Forelimb muscle (tissue), 1 donor: Measurements from ENCODE around the gene WNT9B. TPM values are rescaled to one million over a fixed set of nuclear protein-coding genes. Genes with fewer than 3 reads are reported as not detected.

Source experiments
- DNase-seq: peaks from one replicate; pipeline ENCODE4 v3.0.0-alpha.2; 2013; ENCODE audit warnings: low read depth
- polyA plus RNA-seq: library from polyadenylated mRNA; unstranded; fragments of 120-200 nt; gene quantifications from one replicate; pipeline ENCODE4 v1.2.1, GENCODE V29; 2013; ENCODE audit not compliant: insufficient read length

WNT9B gene
- polyA plus RNA-seq, 1 donor: 0.06 TPM

DNA sequence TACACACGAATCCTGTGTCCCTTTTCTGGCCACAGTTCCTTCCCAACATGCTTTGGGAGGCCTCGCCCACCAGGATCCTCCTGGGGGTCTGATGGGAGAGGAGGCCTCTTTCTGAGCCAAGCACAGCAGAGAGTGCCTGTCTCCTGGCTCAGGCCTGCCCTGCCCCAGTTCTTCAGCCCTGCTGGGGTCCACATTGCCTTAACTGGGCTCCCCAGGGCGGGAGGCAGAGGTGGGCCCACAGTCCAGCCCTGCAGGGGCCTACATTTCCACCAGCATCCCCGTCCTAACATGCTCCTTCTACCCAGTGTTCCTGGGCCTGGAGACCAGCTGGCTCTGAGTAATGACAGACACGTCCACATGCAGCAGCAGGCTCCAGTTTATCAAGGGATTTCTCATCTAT is 29.6 kb downstream of the WNT9B start:
- no peak for DNase-seq

DNA sequence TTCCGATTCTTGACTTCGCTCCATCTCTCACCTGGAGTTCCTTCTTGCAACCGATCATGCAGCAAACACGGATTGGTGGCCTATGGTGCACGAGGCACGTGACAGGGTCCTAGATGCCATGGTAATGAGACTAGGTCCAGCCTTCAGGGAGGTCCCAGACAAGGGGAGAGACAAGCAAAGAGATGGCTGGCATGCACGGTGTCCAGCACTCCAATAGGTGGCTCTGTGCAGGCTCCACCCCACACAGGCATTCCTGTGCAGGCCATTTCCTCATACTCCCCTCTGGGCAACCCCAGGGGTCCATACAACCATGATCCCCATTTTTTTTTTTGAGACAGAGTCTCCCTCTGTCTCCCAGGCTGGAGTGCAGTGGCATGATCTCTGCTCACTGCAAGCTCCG is 31.3 kb downstream of the WNT9B start:
- no peak for DNase-seq

DNA sequence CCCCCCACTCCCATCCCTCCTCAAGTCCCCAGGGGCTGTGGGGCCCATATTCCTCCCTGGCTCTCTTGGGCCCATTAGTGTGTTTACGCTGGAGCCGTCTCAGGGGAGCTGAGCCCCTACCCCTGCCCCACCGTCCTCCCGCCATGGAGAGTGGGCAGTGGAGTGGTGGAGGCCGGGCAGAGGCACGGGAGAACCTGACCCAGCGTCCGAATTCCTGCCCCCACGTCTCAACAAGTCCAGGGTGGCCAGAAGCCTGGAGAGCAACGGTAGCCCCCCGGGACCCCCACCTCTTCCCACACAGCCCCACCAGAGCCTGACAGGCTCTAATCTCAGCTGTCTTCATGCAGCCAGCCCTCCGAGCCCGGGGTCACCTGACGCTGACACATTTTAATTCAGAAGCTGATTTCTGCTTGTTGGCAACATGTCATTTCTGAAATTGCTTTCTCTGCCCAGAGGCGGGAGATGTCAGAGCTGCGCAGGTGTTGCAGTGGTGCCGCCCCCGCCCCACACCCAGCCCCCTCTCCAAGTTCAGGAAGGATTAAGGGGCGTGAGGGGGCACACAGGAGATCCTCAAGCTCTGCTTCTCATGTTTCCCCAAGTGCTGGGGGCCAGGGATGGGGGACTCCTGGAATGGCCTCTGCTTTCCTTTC is 32.6 kb downstream of the WNT9B start:
- no peak for DNase-seq

DNA sequence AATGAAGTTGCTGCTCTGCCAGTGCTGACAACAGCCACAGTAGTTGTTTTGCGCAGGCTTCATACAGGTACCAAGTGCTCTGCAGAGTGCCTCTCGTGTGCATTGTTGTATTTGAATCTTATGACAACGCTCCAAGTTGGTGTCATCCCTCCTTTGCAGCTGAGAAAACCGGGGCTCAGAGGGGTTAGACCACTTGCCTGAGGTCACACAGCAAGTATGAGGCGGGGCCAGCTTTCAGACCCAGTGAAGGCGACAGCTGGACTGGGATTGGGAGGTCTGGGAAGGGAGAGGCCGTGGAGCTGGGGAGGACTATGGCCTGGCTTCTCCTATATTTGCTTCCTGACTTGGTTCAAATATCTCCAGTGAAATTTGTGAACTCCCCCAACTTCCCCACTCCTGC is 33.2 kb downstream of the WNT9B start:
- DNase-seq: no peak

DNA sequence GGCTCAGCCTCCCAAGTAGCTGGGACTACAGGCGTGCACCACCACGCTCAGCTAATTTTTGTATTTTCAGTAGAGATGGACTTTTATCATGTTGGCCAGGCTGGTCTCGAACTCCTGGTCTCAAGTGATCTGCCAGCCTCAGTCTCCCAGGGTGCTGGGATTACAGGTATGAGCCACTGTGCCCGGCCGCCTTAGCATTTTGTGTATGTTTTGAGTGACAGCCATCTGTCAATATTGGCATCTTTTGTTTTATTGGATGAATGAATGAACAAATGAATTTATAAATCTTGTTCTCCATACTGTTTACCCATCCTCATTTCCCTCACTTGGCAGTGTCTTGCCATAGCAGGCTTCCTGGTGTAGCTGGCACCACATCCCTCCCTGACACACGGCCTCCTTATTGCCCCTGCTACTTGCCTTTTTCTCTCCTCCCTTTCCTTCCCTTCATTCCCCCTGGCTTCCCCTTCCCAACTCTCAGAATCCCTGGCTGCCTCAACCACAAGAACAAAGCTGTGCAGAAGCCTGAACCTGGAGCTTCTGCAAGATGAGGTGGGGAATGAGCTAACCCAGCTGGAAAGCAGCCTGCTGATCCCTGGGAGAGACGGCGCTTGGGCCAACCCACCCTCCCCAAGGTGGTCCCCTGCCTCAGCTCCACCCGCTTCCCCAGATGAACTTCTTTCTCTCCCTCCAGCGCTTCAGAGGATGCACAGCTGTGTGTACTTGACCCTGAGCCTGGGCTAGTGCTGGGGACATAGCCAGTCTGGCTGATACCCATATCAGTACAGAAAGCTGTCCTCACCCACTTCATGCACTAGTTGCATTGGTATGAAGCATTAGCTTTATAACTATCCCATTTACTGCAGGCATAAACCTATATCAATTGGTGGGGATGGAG is 34.3 kb downstream of the WNT9B start:
- DNase-seq: no peak

DNA sequence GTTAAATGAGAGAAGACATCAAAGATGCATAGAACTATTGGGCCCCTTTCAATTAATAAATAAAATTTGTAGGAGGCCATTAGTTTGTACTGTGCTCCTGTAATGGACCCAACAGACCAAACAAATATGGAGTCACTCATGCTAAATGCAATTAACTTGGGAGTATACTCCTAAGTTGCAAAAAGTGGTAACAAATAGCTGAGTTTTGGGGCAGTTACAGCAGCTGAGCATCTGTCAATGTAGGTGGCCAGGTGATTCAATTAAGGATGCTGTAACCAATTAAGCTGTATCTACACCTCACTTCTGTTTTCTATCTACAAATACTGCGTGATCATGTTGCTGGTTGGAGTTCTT is 34.9 kb downstream of the WNT9B start:
- DNase-seq: no peak

DNA sequence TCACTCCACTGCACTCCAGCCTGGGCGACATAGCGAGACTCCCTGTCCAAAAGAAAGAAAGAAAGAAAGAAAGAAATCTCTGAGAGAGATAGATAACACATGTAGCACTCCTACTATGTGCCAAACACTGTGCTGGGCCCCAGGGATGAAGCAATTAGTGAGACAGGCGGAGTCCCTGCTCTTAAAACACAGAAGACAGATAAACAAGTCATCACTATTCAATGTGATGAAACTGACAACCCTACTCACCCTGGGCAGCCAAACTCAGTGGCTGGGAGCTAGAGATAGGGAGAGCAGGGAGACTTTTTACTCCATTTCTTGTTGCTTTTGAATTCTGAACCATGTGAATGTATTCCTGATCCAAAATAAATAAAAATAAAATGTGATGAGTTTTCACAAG is 36.3 kb downstream of the WNT9B start:
- no peak for DNase-seq

DNA sequence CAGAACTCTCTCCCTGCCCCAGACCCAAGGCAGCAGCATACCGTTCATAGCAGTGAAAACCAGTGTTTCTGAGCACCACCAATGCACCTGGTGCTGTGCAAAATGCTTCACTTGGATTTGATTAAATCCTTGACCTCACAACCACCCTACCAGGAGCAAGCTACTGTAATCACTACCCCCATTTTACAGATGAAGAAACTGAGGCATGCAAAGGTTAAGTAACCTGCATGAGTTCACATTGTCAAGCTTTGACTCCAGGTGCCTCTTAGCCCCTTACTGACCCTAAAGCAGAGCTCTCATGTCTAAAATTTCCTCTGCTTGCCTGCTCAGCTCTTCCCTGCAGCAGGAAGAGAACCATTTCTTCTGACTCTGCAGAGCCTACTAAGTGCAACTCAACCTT is 37.3 kb downstream of the WNT9B start:
- DNase-seq: no peak

DNA sequence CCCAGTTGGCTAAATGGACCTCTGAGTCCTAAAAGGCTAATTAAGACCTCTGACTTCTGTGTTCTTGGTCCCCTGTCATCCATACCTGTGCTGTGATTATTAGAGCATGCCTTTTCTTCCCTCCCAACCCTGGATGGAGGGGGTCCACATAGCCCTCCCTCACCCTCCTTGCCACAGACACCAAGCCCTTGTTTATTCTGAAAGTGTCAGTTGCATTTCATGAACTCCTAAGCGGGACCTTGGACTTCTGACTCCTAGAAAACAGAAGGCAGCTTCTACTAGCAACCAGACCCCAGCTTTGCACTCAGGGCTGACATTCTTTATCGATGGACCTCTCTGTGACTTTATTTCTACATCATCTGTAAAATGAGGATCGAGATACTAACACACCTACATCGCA is 38.1 kb downstream of the WNT9B start:
- no peak for DNase-seq

DNA sequence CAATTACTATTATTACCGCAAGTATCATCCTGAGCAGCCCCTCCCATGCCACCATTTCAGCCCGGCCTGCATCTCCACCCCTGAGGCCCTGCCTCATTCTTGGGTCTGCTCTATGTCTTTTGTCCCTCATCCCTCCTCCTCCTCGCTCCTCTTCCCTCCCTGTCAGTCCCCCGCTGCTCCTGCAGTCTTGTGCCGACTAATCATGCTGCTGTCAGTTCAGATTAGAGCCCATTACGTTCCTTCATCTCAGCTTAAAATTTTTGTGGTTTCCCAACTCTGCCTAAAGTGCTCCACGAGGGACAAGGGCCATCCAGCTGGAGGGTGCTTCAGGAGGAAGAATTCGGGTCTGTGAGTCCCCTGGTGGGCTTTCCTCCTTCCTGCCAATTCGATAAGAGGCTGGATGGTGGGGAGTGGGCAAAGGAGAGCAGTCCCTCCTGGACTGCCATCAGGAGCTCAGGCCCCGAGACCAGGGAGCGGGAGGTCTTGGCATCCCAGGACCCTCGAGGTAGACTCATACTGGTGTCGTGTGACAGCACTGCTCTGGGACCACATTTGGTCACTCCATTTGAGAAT is 38.7 kb downstream of the WNT9B start:
- no peak for DNase-seq

DNA sequence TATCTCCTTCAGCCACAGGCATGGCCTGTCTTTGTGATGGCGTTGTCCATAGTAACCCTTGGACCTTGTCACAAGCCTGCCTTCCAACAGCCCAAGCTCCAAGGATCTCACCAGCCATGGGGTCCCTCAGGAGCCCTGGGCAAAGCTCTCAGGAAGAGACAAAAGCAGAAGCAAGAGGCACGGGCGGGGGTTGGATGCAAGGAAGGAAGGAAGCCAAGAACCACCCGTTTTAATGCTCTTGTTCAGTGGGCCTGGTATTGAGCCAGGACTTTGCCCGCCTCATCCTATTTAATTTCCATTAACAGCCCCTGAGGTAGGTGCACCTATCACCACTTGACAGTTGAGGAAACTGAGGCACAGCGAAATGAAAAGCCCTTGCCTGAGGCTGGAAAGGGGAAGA is 39.3 kb downstream of the WNT9B start:
- no peak for DNase-seq

DNA sequence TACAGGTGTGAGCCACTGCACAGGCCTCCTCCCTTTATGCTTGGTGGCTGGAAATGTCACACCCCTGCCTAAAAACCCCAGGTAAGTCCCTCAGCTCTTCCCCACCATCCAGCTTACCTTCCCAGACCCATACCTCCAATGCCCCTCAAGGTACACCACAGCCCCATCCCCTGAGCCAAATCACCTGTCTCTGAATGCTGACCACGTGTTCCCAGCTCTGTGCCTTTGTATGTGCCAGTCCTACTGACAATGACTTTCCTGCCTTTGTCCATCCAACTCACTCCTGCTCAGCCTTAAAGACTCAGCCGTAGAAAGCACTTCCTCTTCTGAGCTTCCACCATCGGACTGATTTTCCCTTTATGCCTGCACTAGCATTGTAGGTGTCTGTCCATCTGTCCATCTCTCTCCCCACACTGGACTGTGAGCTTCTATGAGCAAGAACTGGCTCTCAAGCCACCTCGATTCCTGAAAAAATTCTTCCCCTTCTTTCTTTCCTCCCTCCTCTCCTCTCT is 40.9 kb downstream of the WNT9B start:
- DNase-seq: no peak

DNA sequence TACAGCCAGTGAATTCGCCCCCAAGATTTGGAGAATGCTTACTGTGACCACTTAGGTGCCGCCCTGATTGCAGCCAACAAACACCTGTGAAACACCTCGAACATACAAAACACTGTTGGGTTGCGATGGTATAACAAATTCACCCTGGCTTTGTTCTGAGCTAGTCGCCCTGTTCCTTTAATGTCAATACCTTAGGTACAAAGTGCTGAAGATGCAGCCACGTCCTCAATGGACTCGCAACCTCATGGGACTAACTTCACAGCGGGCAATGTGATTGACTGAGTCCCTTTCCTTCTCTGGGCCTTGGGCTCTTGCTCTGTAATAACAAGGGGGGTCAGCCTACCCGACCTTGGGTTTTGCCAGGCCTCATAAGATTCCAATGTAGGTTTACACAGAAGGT is 42.6 kb downstream of the WNT9B start:
- DNase-seq: no peak

DNA sequence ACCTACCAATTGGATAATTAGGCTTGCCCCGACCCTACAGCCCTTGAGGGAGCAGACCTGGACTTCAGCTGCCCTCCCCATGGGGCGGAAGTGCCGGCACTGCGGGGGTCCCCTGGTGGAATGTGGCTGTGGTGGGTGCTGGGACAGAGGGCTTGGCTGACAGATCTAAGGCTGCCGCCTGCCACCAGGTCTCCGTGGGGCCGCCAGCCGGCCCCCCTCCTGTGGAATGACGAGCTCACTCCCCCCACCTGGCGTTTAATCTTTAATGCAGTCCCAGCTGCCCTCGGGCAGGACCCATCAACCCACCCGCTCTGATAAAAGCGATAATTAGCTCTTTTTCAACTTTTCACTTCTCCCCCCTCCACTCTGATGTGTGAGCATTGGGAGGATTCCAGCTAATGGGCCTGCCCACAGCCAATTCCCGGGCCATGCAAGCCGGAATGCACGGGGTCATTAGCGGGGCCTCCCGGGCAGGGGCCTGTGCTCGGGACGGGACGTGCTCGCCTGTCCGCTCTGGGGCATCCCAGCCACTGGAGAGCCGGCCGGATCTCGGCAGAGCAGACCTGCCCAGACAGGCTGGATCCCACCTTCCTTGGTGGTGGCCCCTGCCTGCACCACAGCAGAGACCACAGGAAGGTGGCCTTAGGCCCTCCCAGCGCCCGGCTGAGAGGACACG is 43.2 kb downstream of the WNT9B start:
- DNase-seq: no peak

DNA sequence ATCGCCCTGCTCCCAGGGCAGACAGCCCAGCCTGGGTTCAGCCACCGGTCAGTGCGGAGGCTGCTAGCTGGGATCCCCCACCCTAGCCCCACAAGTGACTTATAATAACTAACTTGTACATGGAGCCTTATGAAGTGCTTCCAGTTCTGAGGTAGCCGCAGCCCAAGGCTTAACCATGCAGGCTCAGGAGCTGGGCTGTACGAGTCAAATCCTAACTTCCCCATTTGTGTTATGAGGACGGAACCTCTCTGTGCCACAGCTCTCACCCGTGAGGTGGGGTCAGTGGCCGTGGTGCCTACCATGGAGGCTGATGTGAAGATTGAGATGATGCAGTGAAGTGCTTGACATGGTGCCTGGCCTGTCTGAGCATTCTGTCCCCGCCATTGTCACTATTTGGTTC is 43.8 kb downstream of the WNT9B start:
- DNase-seq: no peak

DNA sequence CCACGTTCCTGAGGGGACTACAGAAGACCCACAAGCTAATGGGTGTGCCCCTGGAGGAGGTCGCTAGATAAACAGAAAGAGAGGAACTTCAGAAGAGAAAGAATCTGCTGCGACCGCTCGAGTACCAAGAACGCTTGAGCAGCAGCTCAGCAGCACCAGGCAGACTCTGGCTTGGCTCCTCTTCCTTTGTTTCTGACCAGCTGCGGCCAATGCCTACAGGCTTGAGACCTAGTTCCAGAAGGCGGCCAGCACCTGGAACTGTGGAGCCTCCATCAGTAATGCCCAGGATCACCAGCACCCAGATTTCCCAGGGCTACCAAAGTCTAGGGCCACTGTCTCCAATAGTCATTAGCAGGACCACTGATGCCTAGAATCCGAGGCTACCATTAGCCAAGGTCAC is 45.6 kb downstream of the WNT9B start:
- no peak for DNase-seq

DNA sequence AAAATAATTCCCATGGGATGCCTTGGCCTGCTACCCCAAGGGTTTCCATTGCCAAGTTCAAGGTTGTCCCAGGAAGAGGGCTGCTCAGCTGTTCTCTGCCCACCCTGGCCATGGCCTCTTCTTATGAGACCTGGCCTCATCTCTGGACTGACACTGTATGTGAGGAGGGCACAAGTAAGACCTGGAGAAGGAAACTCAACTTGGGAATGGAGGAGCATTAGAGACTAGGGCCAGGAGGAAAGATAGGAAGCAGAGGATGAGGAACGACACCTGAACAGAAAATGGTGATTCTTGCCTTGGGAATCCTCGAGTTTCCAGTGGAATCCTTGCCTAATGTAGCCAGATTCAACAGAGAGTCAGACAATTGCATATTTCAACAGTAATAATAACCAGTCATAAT is 47.0 kb downstream of the WNT9B start:
- no peak for DNase-seq

DNA sequence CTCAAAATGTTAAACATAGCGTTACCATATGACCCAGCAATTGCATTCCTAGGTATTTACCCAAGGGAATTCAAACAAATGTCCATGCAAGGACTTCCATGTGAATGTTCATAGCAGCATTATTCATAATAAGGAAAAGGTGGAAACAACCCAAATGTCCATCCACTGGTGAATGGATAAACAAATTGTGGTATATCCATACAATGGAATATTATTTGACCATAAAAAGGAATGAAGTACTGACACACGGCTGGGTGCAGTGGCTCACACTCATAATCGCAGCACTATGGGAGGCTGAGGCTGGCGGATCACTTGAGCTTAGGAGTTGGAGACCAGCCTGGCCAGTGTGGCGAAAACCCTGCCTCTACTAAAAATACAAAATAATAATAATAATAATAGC is 47.5 kb downstream of the WNT9B start:
- DNase-seq: no peak

DNA sequence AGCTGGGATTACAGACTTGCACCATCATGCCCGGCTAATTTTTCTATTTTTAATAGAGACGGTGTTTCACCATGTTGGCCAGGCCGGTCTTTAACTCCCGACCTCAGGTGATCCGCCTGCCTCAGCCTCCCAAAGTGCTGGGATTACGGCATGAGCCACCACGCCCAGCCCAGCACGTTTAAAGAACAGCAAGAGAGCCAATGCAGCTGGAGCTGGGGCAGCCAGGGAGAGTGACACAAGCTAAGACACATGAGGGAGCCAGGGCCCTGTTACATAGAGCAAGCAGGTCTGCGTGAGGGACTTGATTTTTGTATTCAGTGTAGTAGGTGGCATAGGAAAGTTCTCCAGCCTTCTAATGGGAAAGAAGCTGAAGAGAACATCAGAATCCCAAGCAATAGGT is 49.9 kb downstream of the WNT9B start:
- no peak for DNase-seq

DNA sequence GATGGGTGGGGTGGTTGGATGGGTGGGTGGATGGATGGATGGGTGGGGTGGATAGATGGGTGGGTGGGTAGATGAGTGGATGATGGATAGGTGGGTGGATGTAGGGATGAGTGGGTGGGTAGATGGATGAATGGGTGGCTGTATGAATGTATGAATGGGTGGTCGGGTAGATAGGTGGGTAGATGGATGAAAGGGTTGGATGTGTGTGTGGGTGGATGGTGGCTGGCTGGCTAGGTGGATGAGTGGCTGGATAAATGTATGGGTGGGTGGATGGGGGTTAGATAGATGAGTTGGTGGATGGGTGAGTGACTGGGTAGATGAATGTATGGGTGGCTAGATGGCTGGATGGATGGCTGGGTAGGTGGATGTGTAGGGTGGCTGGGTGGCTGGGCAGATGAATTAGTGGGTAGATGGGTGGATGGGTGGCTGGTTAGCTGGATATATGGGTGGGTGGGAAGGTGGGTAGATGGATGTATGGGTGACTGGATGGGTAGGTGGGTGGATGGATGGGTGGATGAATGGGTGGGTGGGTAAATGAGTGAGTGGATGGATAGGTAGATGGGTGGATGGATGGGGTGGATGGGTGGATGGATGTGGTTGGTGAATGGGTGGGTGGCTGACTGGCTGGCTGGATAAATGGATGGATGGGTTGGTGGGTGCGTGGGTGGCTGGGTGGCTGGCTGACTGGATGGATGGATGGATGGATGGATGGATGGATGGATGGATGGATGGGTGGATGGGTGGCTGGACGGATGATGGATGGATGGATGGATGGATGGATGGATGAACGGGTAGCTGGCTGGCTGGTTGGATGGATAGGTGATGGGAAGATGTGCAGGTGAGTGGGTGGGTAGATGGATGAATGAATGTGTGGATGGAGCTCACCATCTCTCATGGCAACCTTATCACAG is 52.6 kb downstream of the WNT9B start:
- DNase-seq: no peak

DNA sequence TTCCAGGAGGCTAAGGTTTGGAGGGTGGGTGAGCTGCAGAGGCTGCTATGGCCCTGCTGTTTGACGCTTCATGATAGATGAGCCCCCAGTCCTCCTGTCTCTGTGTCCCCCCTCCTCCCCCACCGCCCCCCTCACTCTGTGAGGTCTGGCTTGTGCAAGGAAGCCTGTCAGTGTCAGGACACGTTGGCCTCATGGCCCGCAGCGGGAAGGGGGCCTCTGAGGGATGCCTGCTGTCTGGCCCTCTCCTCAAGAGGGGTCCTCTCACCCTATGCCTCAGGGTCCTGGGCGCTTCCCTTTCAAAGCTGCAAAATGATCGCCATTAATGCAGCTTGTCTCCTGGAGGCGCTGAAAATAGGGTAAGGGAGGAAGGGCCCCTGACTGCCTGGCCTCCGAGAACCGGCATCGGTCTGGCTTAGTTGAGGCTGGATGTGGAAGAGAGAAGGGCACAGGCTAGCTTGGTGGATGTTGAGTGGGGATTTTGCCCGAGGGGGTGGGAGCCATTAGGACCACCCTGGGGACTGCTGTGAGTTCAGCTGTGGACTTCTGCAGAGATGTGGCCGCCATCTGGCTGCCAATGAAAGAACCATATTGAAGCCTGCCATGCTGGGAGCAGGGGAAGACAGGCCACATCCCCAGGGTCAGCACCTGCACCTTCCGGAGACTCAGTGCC is 56.8 kb downstream of the WNT9B start:
- no peak for DNase-seq
